Activated CD8-positive, alpha-beta memory T cell treated with anti-CD3 and anti-CD28 coated beads for 48 hours (primary cell): Measurements from ENCODE around the gene ZNF282.

ENCODE experiments used
- DNase-seq, 3 experiments: peaks; one replicate each; pipeline ENCODE4 v3.0.0-alpha.2; 2020; ENCODE audit warnings: low read depth in 2 of 3, low spot score in 2 of 3

ZNF282 gene

GRCh38 chr7:149191851-149192250 is 3.5 kb upstream of the ZNF282 start:
- DNase-seq: no peak

DNA sequence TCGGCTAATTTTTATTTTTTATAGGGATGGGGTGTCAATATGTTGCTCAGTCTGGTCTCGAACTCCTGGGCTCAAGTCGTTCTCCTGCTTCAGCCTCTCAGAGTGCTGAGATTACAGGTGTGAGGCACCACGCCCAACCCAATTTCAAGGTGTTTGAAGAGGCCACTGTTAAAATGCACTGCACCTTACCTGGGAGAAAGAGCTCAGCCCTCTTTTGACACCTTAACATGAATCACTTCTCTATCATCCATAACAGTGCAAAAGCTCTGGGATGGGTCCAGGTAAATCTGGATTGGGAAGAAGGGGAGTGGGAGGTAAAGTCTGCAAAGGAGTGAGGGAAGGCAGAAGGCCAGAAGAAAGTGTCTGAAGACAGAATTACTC is 557 bp upstream of the ZNF282 start:
- no peak for DNase-seq

- DNase-seq: peak in 1 of 3 experiments; percentile 19
Measured at GRCh38 chr7:149196151-149196704, 882 bp downstream of the ZNF282 start.

DNA sequence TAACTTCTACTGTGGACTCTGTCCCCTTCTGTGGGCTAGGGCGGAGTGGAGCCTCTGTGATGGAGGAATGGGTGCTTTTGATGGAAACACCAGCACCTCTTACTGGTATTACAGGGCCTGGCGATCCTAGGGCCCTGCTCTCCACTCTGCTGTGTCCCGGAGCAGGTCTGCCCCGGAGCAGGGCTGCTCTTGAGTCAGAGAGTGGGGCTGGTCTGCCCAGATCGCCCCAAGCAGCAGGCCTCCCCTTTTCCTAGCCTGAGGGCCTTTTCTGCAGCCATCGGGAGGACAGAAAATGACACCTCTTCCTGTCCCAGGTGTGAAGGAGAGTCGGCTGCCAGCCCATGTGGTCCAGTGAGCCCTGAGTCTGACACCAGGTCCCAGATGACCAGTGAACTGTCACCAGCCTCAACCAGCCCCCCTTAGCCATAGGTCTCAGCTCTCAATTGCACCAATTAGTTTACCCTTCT is 1.4 kb downstream of the ZNF282 start:
- no peak for DNase-seq

DNA sequence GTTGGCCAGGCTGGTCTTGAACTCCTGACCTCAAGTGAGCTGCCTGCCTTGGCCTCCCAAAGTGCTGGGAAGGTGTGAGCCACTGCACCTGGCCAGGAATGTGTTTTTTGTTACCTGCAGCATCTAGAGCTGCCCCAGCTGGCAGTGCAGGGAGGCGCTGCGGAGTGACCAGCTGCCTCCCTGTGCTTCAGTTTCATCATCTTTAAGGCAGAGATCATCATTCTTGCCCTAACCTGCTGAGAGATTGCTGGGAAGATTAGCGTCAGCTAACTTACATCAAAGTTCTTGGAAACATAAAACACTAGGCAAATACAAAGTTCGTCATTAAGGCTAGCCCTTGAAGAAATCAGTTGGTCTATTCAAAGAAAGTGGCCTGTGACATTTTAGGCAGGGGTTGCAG is 2.3 kb downstream of the ZNF282 start:
- DNase-seq: no peak

DNA sequence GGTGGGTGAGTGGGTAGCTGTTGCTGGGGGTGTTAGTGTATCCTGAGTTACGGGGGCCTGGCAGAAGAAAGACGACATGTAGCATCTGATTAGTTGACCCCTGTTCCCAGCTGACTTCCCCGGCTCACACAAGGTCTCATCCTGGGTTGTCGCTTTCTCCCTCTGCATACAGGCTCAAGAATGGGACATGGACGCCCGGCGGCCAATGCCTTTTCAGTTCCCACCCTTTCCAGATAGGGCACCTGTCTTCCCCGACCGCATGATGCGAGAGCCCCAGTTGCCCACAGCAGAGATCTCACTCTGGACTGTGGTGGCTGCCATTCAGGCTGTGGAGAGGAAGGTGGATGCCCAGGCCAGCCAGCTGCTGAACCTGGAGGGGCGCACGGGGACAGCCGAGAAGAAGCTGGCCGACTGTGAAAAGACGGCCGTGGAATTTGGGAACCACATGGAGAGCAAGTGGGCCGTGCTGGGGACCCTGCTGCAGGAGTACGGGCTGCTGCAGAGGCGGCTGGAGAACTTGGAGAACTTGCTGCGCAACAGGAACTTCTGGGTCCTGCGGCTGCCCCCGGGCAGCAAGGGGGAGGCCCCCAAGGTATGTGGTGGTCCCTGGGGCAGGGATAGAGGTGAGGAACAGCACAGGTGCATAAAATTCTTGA is 2.9 kb downstream of the ZNF282 start:
- DNase-seq: no peak

- no peak for DNase-seq
Measured at GRCh38 chr7:149199234-149199995, 4.1 kb downstream of the ZNF282 start.

GRCh38 chr7:149202831-149203231 is 7.5 kb downstream of the ZNF282 start:
- DNase-seq: no peak

GRCh38 chr7:149205690-149206381 is 10.5 kb downstream of the ZNF282 start:
- no peak for DNase-seq

- no peak for DNase-seq
Measured at GRCh38 chr7:149207324-149208035, 12.1 kb downstream of the ZNF282 start.

- peak; percentile 38 to 70 (median 57) for DNase-seq
Measured at GRCh38 chr7:149209518-149210269, 14.3 kb downstream of the ZNF282 start.

DNA sequence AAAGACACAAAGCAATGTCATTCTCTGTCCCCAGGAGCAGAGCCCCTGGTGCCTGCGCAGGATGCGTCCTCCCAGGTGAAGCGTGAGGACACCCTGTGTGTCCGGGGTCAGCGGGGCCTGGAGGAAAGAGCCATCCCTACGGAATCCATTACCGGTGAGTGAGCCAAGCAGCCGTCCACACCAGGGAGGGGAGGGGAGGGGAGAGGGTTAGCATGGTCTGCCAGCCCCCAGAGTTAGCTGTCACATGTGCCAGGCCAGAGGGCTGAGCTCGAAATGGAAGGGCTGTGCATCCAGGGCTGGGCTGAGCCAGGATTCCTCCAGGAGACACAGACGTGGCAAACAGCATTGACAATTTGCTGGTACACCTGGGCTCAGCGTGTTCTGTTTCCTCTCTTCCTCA is 15.2 kb downstream of the ZNF282 start:
- DNase-seq: no peak

GRCh38 chr7:149214020-149214720 is 18.8 kb downstream of the ZNF282 start:
- DNase-seq: no peak

GRCh38 chr7:149216402-149216801 is 21.1 kb downstream of the ZNF282 start:
- DNase-seq: no peak

GRCh38 chr7:149217570-149217969 is 22.2 kb downstream of the ZNF282 start:
- DNase-seq: no peak

DNA sequence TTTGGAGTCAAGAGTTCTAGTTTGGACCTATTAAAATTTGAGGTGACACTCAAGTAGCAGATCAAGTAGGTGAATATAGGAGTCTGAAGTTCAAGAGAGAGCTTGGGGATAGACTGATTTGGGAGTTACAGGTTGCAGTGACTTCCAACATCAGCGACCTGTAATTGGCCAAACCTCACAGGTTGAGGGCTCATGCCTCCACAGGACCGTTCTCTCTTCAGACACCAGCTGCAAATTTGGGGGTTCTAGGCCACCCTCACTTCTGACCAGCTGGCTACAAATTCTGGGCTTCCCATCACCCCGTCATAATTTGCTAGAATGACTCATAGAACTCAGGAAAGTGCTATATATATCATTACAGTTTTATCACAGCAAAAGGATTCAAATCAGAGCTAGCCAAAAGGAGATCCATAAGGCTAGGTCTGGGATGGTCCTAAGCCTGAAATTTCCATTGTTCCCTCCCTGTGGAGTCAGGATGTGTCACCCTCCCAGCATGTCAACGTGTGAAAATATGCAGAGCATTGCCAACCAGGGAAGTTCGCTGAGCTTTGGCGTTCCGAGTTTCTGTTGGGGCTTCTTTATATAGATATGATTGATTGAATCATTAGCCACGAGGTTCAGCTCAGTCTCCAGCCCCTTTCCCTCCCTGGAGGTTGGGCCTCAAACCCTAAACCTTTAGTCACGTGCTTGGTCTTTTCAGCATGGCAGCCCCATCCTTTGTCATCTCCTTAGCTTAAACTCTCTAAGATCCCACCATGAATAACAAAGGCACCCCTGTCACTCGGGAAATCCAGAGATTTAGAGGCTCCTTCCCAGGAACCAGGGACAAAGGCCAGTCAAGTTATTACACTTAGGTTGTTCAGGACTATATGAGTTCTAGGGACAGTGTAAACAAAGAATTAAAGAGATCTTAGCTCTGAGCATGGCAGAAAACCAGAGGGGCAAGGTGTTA is 23.4 kb downstream of the ZNF282 start:
- no peak for DNase-seq

DNA sequence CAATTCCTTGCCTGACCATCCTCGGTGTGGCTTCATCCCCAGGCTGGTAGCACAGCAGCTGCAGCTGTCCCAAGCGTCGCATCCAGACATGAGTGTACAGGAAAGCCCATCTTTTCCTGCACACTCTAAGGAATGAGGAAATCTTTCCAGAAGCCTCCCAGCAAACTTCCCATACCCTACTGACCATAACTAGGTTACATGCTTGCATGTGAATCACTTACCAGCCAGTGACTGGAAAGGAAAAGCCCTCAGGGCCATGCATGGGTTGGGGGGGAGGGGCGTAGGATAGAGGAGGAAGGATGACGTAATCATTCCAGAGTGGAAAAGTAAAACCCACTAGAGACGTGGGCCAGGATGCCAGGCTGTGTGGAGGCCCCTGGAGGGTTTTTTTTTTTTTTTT is 25.2 kb downstream of the ZNF282 start:
- no peak for DNase-seq

- DNase-seq: no peak
Measured at GRCh38 chr7:149223176-149223575, 27.8 kb downstream of the ZNF282 start.

- no peak for DNase-seq
Measured at GRCh38 chr7:149223761-149224160, 28.4 kb downstream of the ZNF282 start.
